Ammon's horn (tissue), 1 donor: ENCODE measurements around the gene TBX15.
"Not testable (repeated sequence)": the region's sequence is repeated elsewhere in the genome, so short reads cannot be mapped to it uniquely, and the experiment has no call there.

Experiments used
- DNase-seq: peaks from one replicate; pipeline ENCODE4 v3.0.0-alpha.2; 2016; ENCODE audit warnings: low spot score

TBX15 gene

GRCh38 chr1:118958937-118959631 is 29.1 kb downstream of the TBX15 start:
- DNase-seq = no peak

- DNase-seq = no peak
Observed at GRCh38 chr1:118958140-118958539, 30.0 kb downstream of the TBX15 start.

- not testable (repeated sequence) for DNase-seq
Observed at GRCh38 chr1:118957579-118957978, 30.6 kb downstream of the TBX15 start.

- no peak for DNase-seq
Observed at GRCh38 chr1:118954301-118954905, 33.7 kb downstream of the TBX15 start.

- DNase-seq = no peak
Observed at GRCh38 chr1:118951270-118951936, 36.7 kb downstream of the TBX15 start.

- no peak for DNase-seq
Observed at GRCh38 chr1:118949315-118949714, 38.8 kb downstream of the TBX15 start.

GRCh38 chr1:118948846-118949245 is 39.3 kb downstream of the TBX15 start:
- DNase-seq = no peak

- DNase-seq = no peak
Observed at GRCh38 chr1:118948351-118948750, 39.8 kb downstream of the TBX15 start.

GRCh38 chr1:118947790-118948189 is 40.4 kb downstream of the TBX15 start:
- DNase-seq = no peak

- no peak for DNase-seq
Observed at GRCh38 chr1:118947003-118947765, 41.0 kb downstream of the TBX15 start.

- no peak for DNase-seq
Observed at GRCh38 chr1:118945489-118945888, 42.7 kb downstream of the TBX15 start.

GRCh38 chr1:118944546-118944945 is 43.6 kb downstream of the TBX15 start:
- no peak for DNase-seq

GRCh38 chr1:118944133-118944532 is 44.0 kb downstream of the TBX15 start:
- no peak for DNase-seq

- DNase-seq = no peak
Observed at GRCh38 chr1:118940957-118941356, 47.2 kb downstream of the TBX15 start.

- DNase-seq = no peak
Observed at GRCh38 chr1:118937413-118938072, 50.6 kb downstream of the TBX15 start.

- no peak for DNase-seq
Observed at GRCh38 chr1:118934706-118935105, 53.4 kb downstream of the TBX15 start.

- no peak for DNase-seq
Observed at GRCh38 chr1:118933051-118933781, 54.9 kb downstream of the TBX15 start.

- no peak for DNase-seq
Observed at GRCh38 chr1:118931876-118932275, 56.3 kb downstream of the TBX15 start.

- DNase-seq = no peak
Observed at GRCh38 chr1:118928739-118929554, 59.2 kb downstream of the TBX15 start.

- DNase-seq = no peak
Observed at GRCh38 chr1:118927427-118928187, 60.5 kb downstream of the TBX15 start.
